Suppressor macrophage (primary cell): ENCODE results near the gene MMP26.
"Not testable (repeated sequence)": the region's sequence is repeated elsewhere in the genome, so short reads cannot be mapped to it uniquely, and the experiment has no call there.

ENCODE experiments used
- DNase-seq, 4 experiments: peaks; one replicate each; pipeline ENCODE4 v3.0.0-alpha.2; 2020 to 2022

The MMP26 gene

DNA sequence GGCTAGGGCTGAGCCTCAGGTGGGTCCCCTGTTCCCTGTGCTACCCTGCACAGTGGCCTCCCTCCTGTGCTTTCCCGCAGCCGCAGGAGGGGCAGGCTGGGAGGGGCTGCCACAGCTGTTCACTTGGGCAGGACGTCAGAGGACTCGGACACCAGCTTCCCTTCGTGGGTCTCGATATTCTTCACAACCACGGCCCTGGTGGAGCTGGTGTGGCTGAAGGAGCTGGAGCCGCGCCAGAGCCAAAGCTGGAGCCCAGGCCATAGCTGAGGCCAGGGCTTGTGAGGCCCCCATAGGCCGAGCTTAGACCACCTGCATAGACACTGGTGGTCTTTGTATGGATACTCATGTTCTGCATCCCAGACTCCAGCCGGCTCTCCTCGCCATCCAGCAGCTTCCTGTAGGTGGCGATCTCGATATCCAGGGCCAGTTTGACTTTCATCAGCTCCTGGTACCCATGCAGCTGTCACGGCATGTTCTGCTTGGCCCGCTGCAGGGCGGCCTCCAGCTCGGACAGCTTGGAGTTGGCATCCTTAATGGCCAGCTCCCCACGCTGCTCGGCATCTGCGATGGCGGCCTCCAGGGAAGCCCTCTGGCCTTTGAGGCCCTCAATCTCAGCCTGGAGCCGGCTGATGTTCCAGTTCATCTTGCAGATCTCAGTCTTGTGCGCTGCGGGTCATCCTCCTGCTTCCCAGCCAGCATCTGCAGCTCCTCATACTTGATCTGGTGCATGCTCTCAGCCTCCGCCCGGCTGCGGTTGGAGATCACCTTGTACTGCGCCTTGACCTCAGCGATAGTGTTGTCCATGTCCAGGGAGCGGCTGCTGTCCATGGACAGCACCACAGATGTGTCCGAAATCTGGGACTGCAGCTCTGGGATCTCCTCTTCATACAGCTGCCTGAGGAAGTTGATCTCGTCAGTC is 18.3 kb downstream of the MMP26 start:
- DNase-seq = not testable (repeated sequence)

DNA sequence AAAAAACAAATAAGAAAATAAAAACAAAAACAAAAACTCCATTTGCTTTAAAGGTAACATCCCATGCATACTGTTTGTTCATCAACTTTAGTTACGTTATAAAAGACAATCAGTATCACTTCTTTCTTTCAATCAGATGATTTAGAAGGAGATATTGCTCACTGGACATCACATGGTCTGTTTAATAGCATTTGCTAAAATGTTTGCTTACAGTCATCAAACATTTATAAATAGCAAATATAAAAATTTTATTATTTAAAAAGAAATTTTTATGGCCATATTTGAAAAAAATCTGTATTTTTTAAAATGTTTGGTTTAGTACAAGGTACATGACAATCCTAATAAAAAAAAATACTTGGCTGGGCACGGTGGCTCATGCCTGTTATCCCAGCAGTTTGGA is 22.6 kb downstream of the MMP26 start:
- no peak for DNase-seq

DNA sequence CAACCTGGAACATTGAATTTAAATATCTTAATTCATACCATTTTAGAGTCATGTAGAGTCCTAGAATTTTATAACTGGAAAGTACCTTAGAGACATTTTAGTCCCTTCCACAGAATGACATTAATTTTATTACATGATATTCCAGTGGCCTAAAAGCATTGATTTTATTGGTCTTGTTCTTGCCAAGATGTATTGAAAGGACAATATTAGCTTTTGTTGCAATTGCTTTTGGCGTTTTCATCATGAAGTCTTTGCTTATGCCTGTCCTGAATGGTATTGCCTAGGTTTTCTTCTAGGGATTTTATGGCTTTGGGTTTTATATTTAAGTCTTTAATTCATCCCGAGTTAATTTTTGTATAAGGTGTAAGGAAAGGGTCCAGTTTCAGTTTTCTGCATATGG is 36.2 kb downstream of the MMP26 start:
- no peak for DNase-seq

DNA sequence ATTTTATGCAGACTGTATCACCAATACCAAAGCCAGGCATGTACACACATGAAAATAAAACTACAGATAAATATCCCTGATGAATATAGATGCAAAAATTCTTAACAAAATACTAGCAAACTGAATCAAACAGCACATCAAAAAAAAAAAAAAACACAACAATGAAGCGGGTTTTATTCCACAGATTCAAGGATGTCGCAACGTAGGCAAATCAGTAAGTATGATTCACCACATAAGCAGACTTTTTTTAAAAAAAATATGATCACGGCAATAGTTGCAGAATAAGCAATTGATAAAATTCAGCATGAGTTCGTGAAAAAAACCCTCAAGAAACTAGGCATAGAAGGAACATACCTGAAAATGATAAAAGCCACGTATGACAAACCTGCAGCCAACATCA is 43.9 kb downstream of the MMP26 start:
- no peak for DNase-seq

DNA sequence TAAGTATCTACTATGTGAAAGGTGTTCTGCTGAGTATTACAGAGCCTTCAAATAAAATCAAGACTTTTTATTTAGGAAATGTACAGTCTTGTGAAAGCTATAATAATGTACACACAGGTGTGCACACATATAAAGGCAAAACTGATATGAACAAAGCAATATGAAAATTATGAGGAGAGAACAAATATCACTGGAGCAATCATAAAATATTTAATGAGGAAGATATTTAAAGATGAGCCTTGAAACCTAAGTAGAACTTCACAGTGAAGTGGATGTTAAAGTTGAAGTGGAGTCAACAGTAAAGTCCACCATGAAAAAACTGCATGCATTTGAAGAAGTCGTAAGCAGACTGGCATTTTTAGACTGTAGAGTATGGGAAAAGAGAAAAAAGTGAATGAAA is 46.6 kb downstream of the MMP26 start:
- no peak for DNase-seq
